Retinal pigment epithelial cell (primary cell): ENCODE data around the gene OTUD4.

ENCODE experiments used
- DNase-seq: peaks from one replicate; pipeline ENCODE4 v3.0.0-alpha.2; 2010; ENCODE audit warnings: low read depth
- H3K4me3 ChIP-seq: 2 replicates; pipeline ENCODE4 v1.5.1; 2011; ENCODE audit warnings: mild to moderate bottlenecking, low read length, control low read depth, moderate library complexity
- TF ChIP-seq, protein P1 (sequence below): conservative IDR thresholded peaks from 2 replicates; pipeline ENCODE4 v1.5.1; 2011; ENCODE audit warnings: low read depth, low read length, control low read depth, inconsistent platforms

The OTUD4 gene

DNA sequence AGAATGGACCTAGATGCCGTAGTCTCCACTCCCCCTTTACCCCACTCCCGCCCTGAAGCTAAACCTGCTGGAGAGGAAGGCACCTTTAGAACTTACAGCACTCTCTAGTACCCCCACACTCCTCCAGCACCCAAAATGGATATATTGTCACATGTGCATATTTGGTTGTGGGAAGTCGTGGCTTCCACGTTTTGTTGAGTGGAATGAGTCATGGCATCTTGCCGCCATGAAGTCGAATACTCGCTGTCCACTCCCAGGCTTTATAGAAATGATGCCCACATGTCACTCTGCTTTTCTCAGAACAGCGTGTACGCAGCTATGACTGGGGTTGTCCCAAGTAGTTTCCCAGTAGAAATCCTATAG is 81.7 kb downstream of the OTUD4 start:
- peak overlapping the region; percentile 85 for H3K4me3 ChIP-seq
- DNase-seq, result peak; percentile 25
- TF ChIP-seq, protein P1, sequence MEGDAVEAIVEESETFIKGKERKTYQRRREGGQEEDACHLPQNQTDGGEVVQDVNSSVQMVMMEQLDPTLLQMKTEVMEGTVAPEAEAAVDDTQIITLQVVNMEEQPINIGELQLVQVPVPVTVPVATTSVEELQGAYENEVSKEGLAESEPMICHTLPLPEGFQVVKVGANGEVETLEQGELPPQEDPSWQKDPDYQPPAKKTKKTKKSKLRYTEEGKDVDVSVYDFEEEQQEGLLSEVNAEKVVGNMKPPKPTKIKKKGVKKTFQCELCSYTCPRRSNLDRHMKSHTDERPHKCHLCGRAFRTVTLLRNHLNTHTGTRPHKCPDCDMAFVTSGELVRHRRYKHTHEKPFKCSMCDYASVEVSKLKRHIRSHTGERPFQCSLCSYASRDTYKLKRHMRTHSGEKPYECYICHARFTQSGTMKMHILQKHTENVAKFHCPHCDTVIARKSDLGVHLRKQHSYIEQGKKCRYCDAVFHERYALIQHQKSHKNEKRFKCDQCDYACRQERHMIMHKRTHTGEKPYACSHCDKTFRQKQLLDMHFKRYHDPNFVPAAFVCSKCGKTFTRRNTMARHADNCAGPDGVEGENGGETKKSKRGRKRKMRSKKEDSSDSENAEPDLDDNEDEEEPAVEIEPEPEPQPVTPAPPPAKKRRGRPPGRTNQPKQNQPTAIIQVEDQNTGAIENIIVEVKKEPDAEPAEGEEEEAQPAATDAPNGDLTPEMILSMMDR, result no peak

DNA sequence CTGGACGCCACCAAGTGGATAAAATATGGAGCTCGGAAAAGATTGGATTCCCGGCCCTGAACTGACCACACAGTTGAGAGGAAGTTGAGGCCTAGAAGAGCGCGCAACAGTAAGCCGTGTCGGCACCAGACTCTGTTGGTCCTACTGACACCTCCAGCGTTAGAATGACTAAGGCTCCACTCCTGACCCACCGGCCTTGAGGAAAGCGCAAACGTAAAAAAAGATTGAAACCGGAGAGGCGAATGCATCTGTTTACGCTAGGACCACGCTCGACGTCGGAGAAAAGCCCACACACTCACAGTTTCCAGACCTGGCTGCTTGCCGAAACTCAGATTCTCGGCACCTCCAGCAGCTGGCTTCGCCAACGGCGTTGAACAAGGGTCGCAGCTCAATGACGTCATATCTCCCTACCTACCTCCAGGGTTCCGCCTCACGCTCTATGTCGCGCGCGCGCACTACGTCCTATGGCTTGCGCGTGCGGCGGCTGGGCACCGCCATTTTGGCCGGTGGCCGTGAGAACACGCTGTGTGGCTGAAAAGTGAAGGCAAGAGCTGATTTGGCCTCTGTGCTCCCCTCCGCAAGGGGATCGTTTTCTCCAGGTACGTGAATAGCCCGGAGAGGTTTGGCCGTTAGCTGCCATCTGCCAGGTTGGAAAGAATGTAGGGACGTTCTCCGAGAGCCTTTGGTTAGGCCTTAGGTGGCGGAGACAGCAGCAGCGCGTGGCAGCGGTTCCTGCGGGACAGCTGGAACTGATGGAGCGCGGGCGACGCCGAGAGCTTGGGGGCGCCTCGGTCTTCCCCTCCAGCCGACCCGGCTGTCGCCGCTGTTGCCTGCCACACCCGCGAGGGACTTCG is 82.3 kb downstream of the OTUD4 start, which contains the start of the genes ABCE1 and ANAPC10:
Gene ABCE1, plus strand, starts transcription at position 491 of the 854 bp plus-strand sequence. CDS start 6,102 bp downstream, outside the sequence.
Gene ANAPC10, minus strand, starts transcription at position 376 of the 854 bp plus-strand sequence. CDS start 2,097 bp downstream, outside the sequence.
- TF ChIP-seq, protein P1, result no peak

DNA sequence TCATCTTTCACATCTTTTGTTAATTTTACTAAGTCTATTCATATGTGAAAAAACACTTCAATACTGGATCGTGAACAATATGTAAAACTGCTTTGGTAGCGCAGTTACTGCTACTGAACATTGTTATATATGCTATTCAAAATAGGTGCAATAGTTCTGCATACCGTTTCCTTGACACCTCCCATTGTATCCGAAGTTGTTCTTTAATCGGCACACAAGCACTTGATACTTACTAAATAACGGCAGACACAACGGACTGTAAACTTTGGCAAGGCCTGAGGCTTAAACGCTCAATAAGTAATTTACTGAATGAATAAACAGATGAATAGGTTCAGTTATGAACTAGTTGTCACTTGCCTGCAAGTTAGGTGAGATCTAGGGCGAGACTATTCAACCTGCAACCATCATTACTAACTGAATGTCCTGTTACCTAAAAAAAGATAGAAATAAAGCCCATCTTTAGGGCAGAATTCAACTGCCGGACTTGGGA is 83.0 kb downstream of the OTUD4 start:
- TF ChIP-seq, protein P1, result no peak
- peak overlapping the region; percentile 85 for H3K4me3 ChIP-seq
- no peak for DNase-seq

More for the DNA sequence above, 82.3 kb downstream of the OTUD4 start, which contains the start of the genes ABCE1 and ANAPC10:
- H3K4me3 ChIP-seq, result peak within 1 kb of the TSS; percentile 85
- peak; percentile 96 for DNase-seq

DNA sequence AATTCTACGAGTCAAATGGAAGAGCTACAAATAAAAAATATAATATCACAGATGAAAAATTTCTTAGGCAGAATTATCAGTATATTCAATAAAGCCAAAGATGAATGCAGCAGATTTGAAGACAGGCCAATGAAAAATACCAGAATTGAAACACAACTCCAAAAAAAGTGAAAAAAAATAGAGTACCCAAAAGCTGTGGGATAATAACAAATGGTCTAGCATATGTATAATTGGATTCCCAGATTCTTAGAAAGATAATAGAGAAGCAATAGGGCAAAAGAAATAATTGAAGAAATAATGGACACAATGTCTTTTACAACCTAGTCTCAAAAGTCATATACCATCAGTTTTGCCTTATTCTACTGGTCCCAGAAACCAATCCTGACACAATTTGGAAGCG is 86.8 kb downstream of the OTUD4 start:
- DNase-seq, result no peak
- TF ChIP-seq, protein P1, result no peak
- H3K4me3 ChIP-seq, result no peak overlapping the region

DNA sequence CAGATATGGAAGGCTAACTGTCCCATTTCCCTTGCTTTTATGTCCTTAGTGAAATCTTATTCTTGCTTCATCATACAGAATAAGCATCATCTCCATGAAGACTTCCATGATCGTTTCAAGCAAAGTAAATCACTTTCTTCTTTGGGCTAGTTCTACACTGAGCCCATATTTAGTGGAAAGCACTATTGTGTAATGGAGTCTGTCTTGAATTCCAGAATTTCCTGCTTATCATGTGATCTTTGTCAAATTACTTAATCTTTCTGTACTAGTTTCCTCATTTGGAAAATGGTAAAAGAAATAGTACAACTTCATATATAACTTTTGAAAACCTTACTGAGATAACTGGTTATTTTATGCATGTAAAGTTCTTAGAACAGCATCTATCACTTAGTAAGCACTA is 90.0 kb downstream of the OTUD4 start:
- no peak for DNase-seq
- H3K4me3 ChIP-seq, result no peak overlapping the region
- TF ChIP-seq, protein P1, result no peak

DNA sequence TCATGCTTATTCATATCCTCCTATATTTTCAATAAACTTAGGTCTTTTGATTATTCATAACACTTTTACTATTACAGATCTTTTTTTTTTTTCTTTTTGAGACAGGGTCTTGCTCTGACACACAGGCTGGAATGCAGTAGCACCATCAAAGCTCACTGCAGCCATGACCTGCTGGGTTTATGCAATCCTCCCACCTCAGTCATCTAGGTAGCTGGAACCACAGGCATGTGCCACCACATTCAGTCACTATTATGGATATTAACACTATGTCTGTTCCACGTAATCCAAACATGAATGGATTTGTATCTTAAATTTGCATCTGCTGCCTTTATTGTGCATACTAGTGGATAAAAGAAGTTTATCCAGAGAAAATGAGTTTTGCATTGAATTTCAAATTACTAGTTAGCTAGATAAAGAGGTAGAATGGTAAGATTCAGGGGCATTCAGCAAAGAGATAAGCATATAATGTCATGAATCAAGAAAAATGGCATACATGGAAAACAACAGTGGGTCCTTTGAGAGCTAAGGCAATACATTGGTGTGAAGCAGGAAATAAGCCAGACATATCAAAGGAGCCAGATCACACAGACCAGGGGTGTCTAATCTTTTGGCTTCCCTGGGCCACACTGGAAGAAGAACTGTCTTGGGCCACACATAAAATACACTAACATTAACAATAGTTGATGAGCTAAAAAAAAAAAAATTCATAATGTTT is 96.3 kb downstream of the OTUD4 start:
- DNase-seq, result no peak
- no peak overlapping the region for H3K4me3 ChIP-seq
- TF ChIP-seq, protein P1, result no peak
